ENCODE results near the gene ZBTB20. TPM values are rescaled to one million over a fixed set of nuclear protein-coding genes. Genes with fewer than 3 reads are reported as not detected.

The ZBTB20 gene
- total RNA-seq, 1 donor from 2014 or later = 27.5 TPM

DNA sequence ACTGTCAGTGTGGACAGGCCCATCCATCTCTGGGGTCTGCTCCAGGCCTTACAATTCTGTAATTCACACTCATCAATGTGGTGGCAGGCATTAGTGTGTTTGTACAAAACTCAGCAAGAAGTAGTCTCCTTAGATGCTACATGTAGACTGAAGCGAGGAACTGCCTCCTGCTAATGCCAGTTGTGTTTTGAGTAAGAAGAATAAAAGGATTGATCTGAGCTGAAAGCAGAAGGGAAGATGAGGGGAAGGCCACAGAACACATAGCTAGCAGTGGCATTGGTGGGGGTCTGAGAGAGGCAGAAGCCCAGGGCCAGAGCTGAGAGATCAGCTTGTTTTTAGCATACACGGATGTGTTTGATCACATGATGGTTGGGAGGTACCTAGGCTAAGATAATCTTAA is 709.2 kb downstream of the ZBTB20 start:
- Mint-ChIP-seq H3K4me1 (ENCODE audit: low read depth, unreplicated experiment) (peaks cover 5% of the 10 kb centered on the region), H3K27ac (ENCODE audit: unreplicated experiment) (no peak overlapping the region), H3K36me3 (ENCODE audit: unreplicated experiment) (no peaks in the 10 kb centered on the region), H3K27me3 (ENCODE audit: unreplicated experiment) (peaks cover 2% of the 10 kb centered on the region), H3K9me3 (ENCODE audit: unreplicated experiment) (no peaks in the 10 kb centered on the region), H3K4me3 (ENCODE audit: unreplicated experiment) (no peak overlapping the region)
- DNase-seq = no peak
- TF ChIP-seq, protein P1, sequence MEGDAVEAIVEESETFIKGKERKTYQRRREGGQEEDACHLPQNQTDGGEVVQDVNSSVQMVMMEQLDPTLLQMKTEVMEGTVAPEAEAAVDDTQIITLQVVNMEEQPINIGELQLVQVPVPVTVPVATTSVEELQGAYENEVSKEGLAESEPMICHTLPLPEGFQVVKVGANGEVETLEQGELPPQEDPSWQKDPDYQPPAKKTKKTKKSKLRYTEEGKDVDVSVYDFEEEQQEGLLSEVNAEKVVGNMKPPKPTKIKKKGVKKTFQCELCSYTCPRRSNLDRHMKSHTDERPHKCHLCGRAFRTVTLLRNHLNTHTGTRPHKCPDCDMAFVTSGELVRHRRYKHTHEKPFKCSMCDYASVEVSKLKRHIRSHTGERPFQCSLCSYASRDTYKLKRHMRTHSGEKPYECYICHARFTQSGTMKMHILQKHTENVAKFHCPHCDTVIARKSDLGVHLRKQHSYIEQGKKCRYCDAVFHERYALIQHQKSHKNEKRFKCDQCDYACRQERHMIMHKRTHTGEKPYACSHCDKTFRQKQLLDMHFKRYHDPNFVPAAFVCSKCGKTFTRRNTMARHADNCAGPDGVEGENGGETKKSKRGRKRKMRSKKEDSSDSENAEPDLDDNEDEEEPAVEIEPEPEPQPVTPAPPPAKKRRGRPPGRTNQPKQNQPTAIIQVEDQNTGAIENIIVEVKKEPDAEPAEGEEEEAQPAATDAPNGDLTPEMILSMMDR (IDR thresholded peaks at IDR 0.05; ENCODE audit: partially characterized antibody, unreplicated experiment) = no peak

GRCh38 chr3:114436182-114436581 is 710.9 kb downstream of the ZBTB20 start:
- no peak for DNase-seq
- TF ChIP-seq, protein P1 (IDR thresholded peaks at IDR 0.05; ENCODE audit: partially characterized antibody, unreplicated experiment) = no peak
- Mint-ChIP-seq H3K9me3 (ENCODE audit: unreplicated experiment) (no peaks in the 10 kb centered on the region), H3K4me1 (ENCODE audit: low read depth, unreplicated experiment) (peaks cover 7% of the 10 kb centered on the region), H3K4me3 (ENCODE audit: unreplicated experiment) (no peak overlapping the region), H3K27me3 (ENCODE audit: unreplicated experiment) (no peaks in the 10 kb centered on the region), H3K36me3 (ENCODE audit: unreplicated experiment) (no peaks in the 10 kb centered on the region), H3K27ac (ENCODE audit: unreplicated experiment) (no peak overlapping the region)

GRCh38 chr3:114435386-114436115 is 711.5 kb downstream of the ZBTB20 start:
- Mint-ChIP-seq H3K36me3 (ENCODE audit: unreplicated experiment) (no peaks in the 10 kb centered on the region), H3K9me3 (ENCODE audit: unreplicated experiment) (no peaks in the 10 kb centered on the region), H3K27me3 (ENCODE audit: unreplicated experiment) (no peaks in the 10 kb centered on the region), H3K4me1 (ENCODE audit: low read depth, unreplicated experiment) (peaks cover 4% of the 10 kb centered on the region), H3K4me3 (ENCODE audit: unreplicated experiment) (no peak overlapping the region), H3K27ac (ENCODE audit: unreplicated experiment) (no peak overlapping the region)
- TF ChIP-seq, protein P1 (IDR thresholded peaks at IDR 0.05; ENCODE audit: partially characterized antibody, unreplicated experiment) = no peak
- DNase-seq = no peak

DNA sequence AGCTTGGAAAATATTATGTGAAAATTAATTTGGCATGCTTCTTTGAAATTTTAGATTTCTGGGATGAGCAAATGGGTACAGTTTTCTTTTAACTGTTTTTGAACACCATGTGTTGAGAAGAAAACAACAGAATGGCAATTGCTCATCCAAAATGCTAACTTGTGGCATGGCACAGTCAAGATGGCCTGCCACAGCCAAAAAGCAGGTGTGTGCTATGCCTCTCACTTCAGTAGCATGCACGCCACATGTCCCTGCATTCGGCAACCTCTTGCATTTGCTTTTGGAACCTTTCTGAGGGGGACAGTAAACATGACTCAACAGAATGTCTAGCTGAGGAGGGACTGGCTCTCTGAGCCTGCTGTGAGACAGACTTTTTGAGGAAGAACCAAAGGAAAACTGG is 714.8 kb downstream of the ZBTB20 start:
- Mint-ChIP-seq H3K27me3 (ENCODE audit: unreplicated experiment) (peaks cover 2% of the 10 kb centered on the region), H3K4me1 (ENCODE audit: low read depth, unreplicated experiment) (peaks cover 2% of the 10 kb centered on the region), H3K36me3 (ENCODE audit: unreplicated experiment) (no peaks in the 10 kb centered on the region), H3K9me3 (ENCODE audit: unreplicated experiment) (no peaks in the 10 kb centered on the region), H3K4me3 (ENCODE audit: unreplicated experiment) (no peak overlapping the region), H3K27ac (ENCODE audit: unreplicated experiment) (no peak overlapping the region)
- no peak for DNase-seq
- TF ChIP-seq, protein P1 (IDR thresholded peaks at IDR 0.05; ENCODE audit: partially characterized antibody, unreplicated experiment) = no peak

- Mint-ChIP-seq H3K36me3 (ENCODE audit: unreplicated experiment) (no peaks in the 10 kb centered on the region), H3K9me3 (ENCODE audit: unreplicated experiment) (no peaks in the 10 kb centered on the region), H3K27ac (ENCODE audit: unreplicated experiment) (no peak overlapping the region), H3K4me1 (ENCODE audit: low read depth, unreplicated experiment) (peaks cover 2% of the 10 kb centered on the region), H3K27me3 (ENCODE audit: unreplicated experiment) (peaks cover 2% of the 10 kb centered on the region), H3K4me3 (ENCODE audit: unreplicated experiment) (no peak overlapping the region)
- no peak for DNase-seq
- TF ChIP-seq, protein P1 (IDR thresholded peaks at IDR 0.05; ENCODE audit: partially characterized antibody, unreplicated experiment) = no peak
These were observed 719.0 kb downstream of the ZBTB20 start for GRCh38 chr3:114428044-114428595.
